Renal cortex interstitium (tissue), 11 donors: ENCODE data around the gene CCDC107. TPM values are rescaled to one million over a fixed set of nuclear protein-coding genes. Genes with fewer than 3 reads are reported as not detected.
A peak's percentile ranks its signal among the peaks of the same experiment; 100 is the strongest.

Source experiments
- DNase-seq, 11 donors: peaks; one replicate each; pipeline ENCODE4 v3.0.0-alpha.2; 2013; ENCODE audit warnings: low read depth in 9 of 11, low spot score in 4 of 11; ENCODE audit errors: extremely low read depth in 1 of 11
- polyA plus RNA-seq, 3 donors: library from polyadenylated mRNA; unstranded; fragments of 120-200 nt; gene quantifications; one replicate each; pipeline ENCODE4 v1.2.1, GENCODE V29; 2013; ENCODE audit not compliant: insufficient read length in 3 of 3

The CCDC107 gene
- polyA plus RNA-seq, 3 donors, result 14.2 to 22.3 (median 18.6) TPM

GRCh38 chr9:35651956-35652828, 5.9 kb upstream of the CCDC107 start:
- DNase-seq, result no peak

- no peak for DNase-seq
Measured at GRCh38 chr9:35652829-35653209, 5.3 kb upstream of the CCDC107 start.

- no peak for DNase-seq
Measured at GRCh38 chr9:35653611-35654010, 4.5 kb upstream of the CCDC107 start.

GRCh38 chr9:35656348-35656747, 1.7 kb upstream of the CCDC107 start:
- DNase-seq, result no peak

- DNase-seq, result no peak
Measured at GRCh38 chr9:35656831-35657545, 1.1 kb upstream of the CCDC107 start.

GRCh38 chr9:35657546-35658136, 451 bp upstream of the CCDC107 start, which contains the start of gene RMRP:
RMRP (minus strand) TSS chr9:35658019.
- DNase-seq, result peak; percentile 92 to 98 (median 96)

- no peak for DNase-seq
Measured at GRCh38 chr9:35658968-35659220, 802 bp downstream of the CCDC107 start.

- no peak for DNase-seq
Measured at GRCh38 chr9:35659340-35659739, 1.2 kb downstream of the CCDC107 start.

GRCh38 chr9:35660966-35661415, 2.9 kb downstream of the CCDC107 start:
- no peak for DNase-seq

- DNase-seq, result no peak
Measured at GRCh38 chr9:35661756-35662350, 3.8 kb downstream of the CCDC107 start.

GRCh38 chr9:35662437-35662836, 4.3 kb downstream of the CCDC107 start:
- DNase-seq, result no peak

- peak in 9 of 11 donors; percentile 67 to 82 (median 78) for DNase-seq
Measured at GRCh38 chr9:35664531-35665470, 6.7 kb downstream of the CCDC107 start, which contains the start of gene ARHGEF39. ARHGEF39 (minus strand) TSS chr9:35665195; CDS start chr9:35665169, 26 bp downstream.

GRCh38 chr9:35665471-35665818, 7.4 kb downstream of the CCDC107 start:
- DNase-seq, result no peak

GRCh38 chr9:35666045-35666444, 8.0 kb downstream of the CCDC107 start:
- no peak for DNase-seq

- DNase-seq, result no peak
Measured at GRCh38 chr9:35666549-35666948, 8.5 kb downstream of the CCDC107 start.

GRCh38 chr9:35667939-35668338, 9.8 kb downstream of the CCDC107 start:
- no peak for DNase-seq

GRCh38 chr9:35669331-35670145, 11.4 kb downstream of the CCDC107 start:
- no peak for DNase-seq
